IMR-90 (cell line): Measurements from ENCODE around the gene PRR5L. TPM values are rescaled to one million over a fixed set of nuclear protein-coding genes. Genes with fewer than 3 reads are reported as not detected.

ENCODE experiments used
- ATAC-seq: fragments of 200-7000 bp; cut with Tn5 transposase; 2 replicates; pipeline ENCODE4 v1.9.1; 2020; ENCODE audit warnings: low read depth, mild to moderate bottlenecking, moderate library complexity
- BruUV-seq: library from RNA; stranded (reverse); fragments of 400-500 nt; replicated peaks from 2 replicates; lab custom pipeline; 2021; lab: Mats Ljungman, UMichigan
- CTCF ChIA-PET: fragments of 300-600 bp; formaldehyde crosslinking; extraction: SDS; loops from one replicate; lab custom pipeline; 2021; ENCODE audit warnings: antibody characterized with exemption; lab: Yijun Ruan, JAX
- POLR2A ChIA-PET: fragments of 300-600 bp; sonication (Branson Sonifier 250); formaldehyde crosslinking; loops from one replicate; lab custom pipeline; 2022; ENCODE audit warnings: antibody characterized with exemption; ENCODE audit not compliant: unreplicated experiment; lab: Charles Lee
- DNase-seq: peaks from one replicate; pipeline ENCODE4 v3.0.0; 2013
- H2AFZ ChIP-seq: replicated peaks from 2 replicates; pipeline ENCODE3; 2013; ENCODE audit warnings: low read length, mild to moderate bottlenecking; ENCODE audit not compliant: poor library complexity
- H2AK5ac ChIP-seq: 2 replicates; pipeline ENCODE4 v1.6.1; 2013; ENCODE audit warnings: low read depth, low read length, inconsistent platforms
- H2AK9ac ChIP-seq: replicated peaks from 2 replicates; pipeline ENCODE3; 2013; ENCODE audit warnings: mild to moderate bottlenecking, low read depth, low read length, moderate library complexity; ENCODE audit not compliant: poor library complexity
- H2BK120ac ChIP-seq: 2 replicates; pipeline ENCODE4 v1.6.1; 2013; ENCODE audit warnings: low read depth, low read length, inconsistent platforms
- H2BK15ac ChIP-seq: 3 replicates; pipeline ENCODE4 v1.6.1; 2013; ENCODE audit warnings: low read depth, low read length, inconsistent platforms
- H2BK20ac ChIP-seq: 2 replicates; pipeline ENCODE4 v1.6.1; 2013; ENCODE audit warnings: low read depth, mild to moderate bottlenecking, inconsistent platforms, low read length, moderate library complexity
- H2BK5ac ChIP-seq: 2 replicates; pipeline ENCODE4 v1.6.1; 2013; ENCODE audit warnings: mild to moderate bottlenecking, low read depth, low read length, inconsistent platforms; ENCODE audit not compliant: poor library complexity, severe bottlenecking
- H3K14ac ChIP-seq: replicated peaks from 2 replicates; pipeline ENCODE4 v1.6.1; 2013; ENCODE audit warnings: low read depth, low read length, inconsistent platforms
- H3K18ac ChIP-seq: 2 replicates; pipeline ENCODE4 v1.6.1; 2013; ENCODE audit warnings: low read depth, low read length, control low read depth
- H3K23ac ChIP-seq: 2 replicates; pipeline ENCODE4 v1.6.1; 2013; ENCODE audit warnings: low read depth, low read length, inconsistent platforms
- H3K27ac ChIP-seq: 2 replicates; pipeline ENCODE4 v1.5.1; 2013; ENCODE audit warnings: mild to moderate bottlenecking, control low read depth, low read length; ENCODE audit not compliant: insufficient read depth
- H3K27me3 ChIP-seq: 2 replicates; pipeline ENCODE4 v1.6.1; 2013; ENCODE audit warnings: low read length; ENCODE audit not compliant: control insufficient read depth, insufficient read depth
- H3K36me3 ChIP-seq: 2 replicates; pipeline ENCODE4 v1.6.1; 2013; ENCODE audit warnings: low read length, mixed read lengths; ENCODE audit not compliant: control insufficient read depth, insufficient read depth
- H3K4ac ChIP-seq: 2 replicates; pipeline ENCODE4 v1.6.1; 2013; ENCODE audit warnings: low read depth, low read length, inconsistent platforms
- H3K4me1 ChIP-seq: 2 replicates; pipeline ENCODE4 v1.6.1; 2013; ENCODE audit warnings: low read length, mixed read lengths; ENCODE audit not compliant: control insufficient read depth, insufficient read depth
- H3K4me2 ChIP-seq: 2 replicates; pipeline ENCODE4 v1.6.1; 2013; ENCODE audit warnings: low read depth, mild to moderate bottlenecking, control low read depth, low read length, moderate library complexity
- H3K4me3 ChIP-seq: 2 replicates; pipeline ENCODE4 v1.5.1; 2013; ENCODE audit warnings: low read depth, mild to moderate bottlenecking, control low read depth, low read length, moderate library complexity; ENCODE audit not compliant: insufficient read depth
- H3K56ac ChIP-seq: 2 replicates; pipeline ENCODE4 v1.6.1; 2013; ENCODE audit warnings: low read length, inconsistent platforms; ENCODE audit not compliant: insufficient read depth; ENCODE audit errors: extremely low read depth
- H3K79me1 ChIP-seq, 2 experiments: 2 replicates each; pipeline ENCODE4 v1.6.1; 2013; ENCODE audit warnings: low read length in 2 of 2, inconsistent platforms in 1 of 2, low read depth in 1 of 2
- H3K9ac ChIP-seq: 2 replicates; pipeline ENCODE4 v1.6.1; 2013; ENCODE audit warnings: low read depth, low read length, control low read depth
- H3K9me1 ChIP-seq: 2 replicates; pipeline ENCODE4 v1.6.1; 2013; ENCODE audit warnings: low read length, inconsistent platforms; ENCODE audit not compliant: insufficient read depth
- H3K9me3 ChIP-seq: 2 replicates; pipeline ENCODE4 v1.6.1; 2013; ENCODE audit warnings: low read length; ENCODE audit not compliant: control insufficient read depth, insufficient read depth
- H4K20me1 ChIP-seq: 2 replicates; pipeline ENCODE4 v1.6.1; 2013; ENCODE audit warnings: low read length, inconsistent platforms; ENCODE audit not compliant: insufficient read depth
- H4K5ac ChIP-seq: 2 replicates; pipeline ENCODE4 v1.6.1; 2013; ENCODE audit warnings: mild to moderate bottlenecking, low read depth, low read length, control low read depth
- H4K8ac ChIP-seq, 2 experiments: 2 replicates each; pipeline ENCODE4 v1.6.1; 2013; ENCODE audit warnings: low read depth in 2 of 2, low read length in 2 of 2, control low read depth in 1 of 2, inconsistent platforms in 1 of 2
- H4K91ac ChIP-seq: 2 replicates; pipeline ENCODE4 v1.6.1; 2013; ENCODE audit warnings: low read depth, low read length, inconsistent platforms; ENCODE audit not compliant: insufficient read depth
- BHLHE40 ChIP-seq: fragments of 150-350 bp; IDR thresholded peaks from 2 replicates; pipeline ENCODE4 v1.6.1; 2016; ENCODE audit warnings: mild to moderate bottlenecking, low read depth, low read length
- CEBPB ChIP-seq: IDR thresholded peaks from 2 replicates; pipeline ENCODE4 v1.6.1; 2012; ENCODE audit warnings: low read depth, low read length, improper control_type of control experiment
- CHD1 ChIP-seq: IDR thresholded peaks from 2 replicates; pipeline ENCODE4 v1.6.1; 2012; ENCODE audit warnings: low read depth, low read length, improper control_type of control experiment
- FOS ChIP-seq: fragments of 150-350 bp; IDR thresholded peaks from 2 replicates; pipeline ENCODE4 v1.6.1; 2016; ENCODE audit warnings: low read depth, low read length
- MAFK ChIP-seq: IDR thresholded peaks from 2 replicates; pipeline ENCODE4 v1.6.1; 2012; ENCODE audit warnings: low read depth, low read length, improper control_type of control experiment
- NFE2L2 ChIP-seq: fragments of 150-350 bp; IDR thresholded peaks from 2 replicates; pipeline ENCODE4 v1.6.1; 2016; ENCODE audit warnings: low read depth, mild to moderate bottlenecking, low read length
- POLR2A ChIP-seq: IDR thresholded peaks from 2 replicates; pipeline ENCODE4 v1.6.1; 2012; ENCODE audit warnings: mild to moderate bottlenecking, low read depth, low read length
- RAD21 ChIP-seq: IDR thresholded peaks from 2 replicates; pipeline ENCODE4 v1.6.1; 2012; ENCODE audit warnings: low read length, improper control_type of control experiment
- RCOR1 ChIP-seq: IDR thresholded peaks from 2 replicates; pipeline ENCODE4 v1.6.1; 2012; ENCODE audit warnings: mild to moderate bottlenecking, low read length, improper control_type of control experiment; ENCODE audit not compliant: insufficient replicate concordance
- RFX5 ChIP-seq: IDR thresholded peaks from 2 replicates; pipeline ENCODE4 v1.8.0; 2012; ENCODE audit warnings: low read depth, mild to moderate bottlenecking, low read length, moderate library complexity
- SMC3 ChIP-seq: fragments of 150-350 bp; IDR thresholded peaks from 2 replicates; pipeline ENCODE4 v1.6.1; 2016; ENCODE audit warnings: low read depth, mild to moderate bottlenecking, antibody characterized with exemption, low read length, moderate library complexity
- USF2 ChIP-seq: fragments of 150-350 bp; IDR thresholded peaks from 2 replicates; pipeline ENCODE4 v1.6.1; 2017; ENCODE audit warnings: mild to moderate bottlenecking, antibody characterized with exemption, low read length, low read depth
- dilution Hi-C: fragments of 300-500 bp; cut with HindIII; formaldehyde crosslinking; loops from one replicate; pipeline ENCODE4 v1.14.3; 2018; ENCODE audit warnings: low sequenced_read_pairs; ENCODE audit not compliant: unreplicated experiment
- in situ Hi-C: fragments of 300-500 bp; cut with MboI; formaldehyde crosslinking; loops from 3 replicates; pipeline ENCODE4 v1.14.3; 2019; ENCODE audit warnings: low sequenced_read_pairs, inconsistent platforms, mixed read lengths
- intact Hi-C: fragments of 100-400 bp; cut with micrococcal nuclease; formaldehyde crosslinking; loops from 2 replicates; pipeline ENCODE4 v1.10.0; 2022
- polyA plus RNA-seq, 3 experiments: library from polyadenylated mRNA; depleted of rRNA; stranded (reverse); fragments of >200 nt; gene quantifications; 2 replicates each; pipeline ENCODE4 v1.2.3, GENCODE V29; 2012; ENCODE audit warnings: low replicate concordance in 1 of 3
- total RNA-seq: library from RNA; depleted of rRNA; stranded (reverse); fragments of >200 nt; gene quantifications from 2 replicates; pipeline ENCODE4 v1.2.3, GENCODE V29; 2012
- TF ChIP-seq, protein P1 (sequence below): conservative IDR thresholded peaks from 2 replicates; pipeline ENCODE4 v1.5.1; 2012; ENCODE audit warnings: mild to moderate bottlenecking, low read depth, low read length, improper control_type of control experiment
- TF ChIP-seq, protein P2 (sequence below): fragments of 150-350 bp; IDR thresholded peaks from 2 replicates; pipeline ENCODE4 v1.6.1; 2016; ENCODE audit warnings: low read depth, mild to moderate bottlenecking, low read length, moderate library complexity, borderline replicate concordance

The PRR5L gene
- total and polyA plus RNA-seq, 2 of the 4 experiments (the other 2 are of a cell fraction): 2.9 to 3.6 TPM

- no peak overlapping the region for H2AFZ ChIP-seq
- no peak overlapping the region for H4K91ac ChIP-seq
- CTCF ChIA-PET: no interaction called here
- intact Hi-C loops: loop anchor here (5.0 kb wide), 1 partner anchor 206 kb away; no protein-coding TSS in a partner anchor
- no peak overlapping the region for H3K18ac ChIP-seq
- H3K27me3 ChIP-seq: no peaks in the 10 kb centered on the region
- no peak overlapping the region for H3K14ac ChIP-seq
- no peak overlapping the region for H3K4me2 ChIP-seq
- peaks cover 10% of the 10 kb centered on the region for H3K4me1 ChIP-seq
- H3K56ac ChIP-seq: no peak overlapping the region
- H3K23ac ChIP-seq: no peak overlapping the region
- H2AK5ac ChIP-seq: no peak overlapping the region
- TF ChIP-seq SMC3: no peak
- TF ChIP-seq RAD21: no peak
- no peak for TF ChIP-seq BHLHE40
- no peak for TF ChIP-seq RFX5
- no peak for TF ChIP-seq NFE2L2
- TF ChIP-seq POLR2A: no peak
- TF ChIP-seq CEBPB: no peak
- TF ChIP-seq MAFK: no peak
- TF ChIP-seq FOS: no peak
- TF ChIP-seq, protein P1, sequence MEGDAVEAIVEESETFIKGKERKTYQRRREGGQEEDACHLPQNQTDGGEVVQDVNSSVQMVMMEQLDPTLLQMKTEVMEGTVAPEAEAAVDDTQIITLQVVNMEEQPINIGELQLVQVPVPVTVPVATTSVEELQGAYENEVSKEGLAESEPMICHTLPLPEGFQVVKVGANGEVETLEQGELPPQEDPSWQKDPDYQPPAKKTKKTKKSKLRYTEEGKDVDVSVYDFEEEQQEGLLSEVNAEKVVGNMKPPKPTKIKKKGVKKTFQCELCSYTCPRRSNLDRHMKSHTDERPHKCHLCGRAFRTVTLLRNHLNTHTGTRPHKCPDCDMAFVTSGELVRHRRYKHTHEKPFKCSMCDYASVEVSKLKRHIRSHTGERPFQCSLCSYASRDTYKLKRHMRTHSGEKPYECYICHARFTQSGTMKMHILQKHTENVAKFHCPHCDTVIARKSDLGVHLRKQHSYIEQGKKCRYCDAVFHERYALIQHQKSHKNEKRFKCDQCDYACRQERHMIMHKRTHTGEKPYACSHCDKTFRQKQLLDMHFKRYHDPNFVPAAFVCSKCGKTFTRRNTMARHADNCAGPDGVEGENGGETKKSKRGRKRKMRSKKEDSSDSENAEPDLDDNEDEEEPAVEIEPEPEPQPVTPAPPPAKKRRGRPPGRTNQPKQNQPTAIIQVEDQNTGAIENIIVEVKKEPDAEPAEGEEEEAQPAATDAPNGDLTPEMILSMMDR: no peak
- TF ChIP-seq USF2: no peak
- TF ChIP-seq CHD1: no peak
- TF ChIP-seq, protein P2, sequence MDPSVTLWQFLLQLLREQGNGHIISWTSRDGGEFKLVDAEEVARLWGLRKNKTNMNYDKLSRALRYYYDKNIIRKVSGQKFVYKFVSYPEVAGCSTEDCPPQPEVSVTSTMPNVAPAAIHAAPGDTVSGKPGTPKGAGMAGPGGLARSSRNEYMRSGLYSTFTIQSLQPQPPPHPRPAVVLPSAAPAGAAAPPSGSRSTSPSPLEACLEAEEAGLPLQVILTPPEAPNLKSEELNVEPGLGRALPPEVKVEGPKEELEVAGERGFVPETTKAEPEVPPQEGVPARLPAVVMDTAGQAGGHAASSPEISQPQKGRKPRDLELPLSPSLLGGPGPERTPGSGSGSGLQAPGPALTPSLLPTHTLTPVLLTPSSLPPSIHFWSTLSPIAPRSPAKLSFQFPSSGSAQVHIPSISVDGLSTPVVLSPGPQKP: no peak
- TF ChIP-seq RCOR1: no peak
- no peak overlapping the region for H2BK5ac ChIP-seq
- POLR2A ChIA-PET: no interaction called here
- no peak overlapping the region for H2BK15ac ChIP-seq
- no peak overlapping the region for H2BK120ac ChIP-seq
- no TSS peak for BruUV-seq
- no peak overlapping the region for H3K27ac ChIP-seq
- H4K20me1 ChIP-seq: no peaks in the 10 kb centered on the region
- no peak overlapping the region for H3K9ac ChIP-seq
- H3K9me3 ChIP-seq: no peaks in the 10 kb centered on the region
- 0 out of 2 replicates have a peak, but pooled peaks cover 2% of the 10 kb centered on the region for H3K9me1 ChIP-seq
- H2BK20ac ChIP-seq: no peak overlapping the region
- H2AK9ac ChIP-seq: no peak overlapping the region
- H3K79me1 ChIP-seq: no peaks in the 10 kb centered on the region
- dilution Hi-C loops: no loop called here
- DNase-seq (no peak), ATAC-seq (no peak)
- no peak overlapping the region for H4K8ac ChIP-seq
- in situ Hi-C loops: no loop called here
- no peak overlapping the region for H3K4me3 ChIP-seq
- no peak overlapping the region for H4K5ac ChIP-seq
- H3K36me3 ChIP-seq: no peaks in the 10 kb centered on the region
- H3K4ac ChIP-seq: 0 out of 2 replicates have a peak overlapping the region, but pooled peaks have one; percentile 12
Measured at GRCh38 chr11:36365907-36366306, 69.8 kb downstream of the PRR5L start.
